Measurements from ENCODE around the gene ITGA7.

DNA sequence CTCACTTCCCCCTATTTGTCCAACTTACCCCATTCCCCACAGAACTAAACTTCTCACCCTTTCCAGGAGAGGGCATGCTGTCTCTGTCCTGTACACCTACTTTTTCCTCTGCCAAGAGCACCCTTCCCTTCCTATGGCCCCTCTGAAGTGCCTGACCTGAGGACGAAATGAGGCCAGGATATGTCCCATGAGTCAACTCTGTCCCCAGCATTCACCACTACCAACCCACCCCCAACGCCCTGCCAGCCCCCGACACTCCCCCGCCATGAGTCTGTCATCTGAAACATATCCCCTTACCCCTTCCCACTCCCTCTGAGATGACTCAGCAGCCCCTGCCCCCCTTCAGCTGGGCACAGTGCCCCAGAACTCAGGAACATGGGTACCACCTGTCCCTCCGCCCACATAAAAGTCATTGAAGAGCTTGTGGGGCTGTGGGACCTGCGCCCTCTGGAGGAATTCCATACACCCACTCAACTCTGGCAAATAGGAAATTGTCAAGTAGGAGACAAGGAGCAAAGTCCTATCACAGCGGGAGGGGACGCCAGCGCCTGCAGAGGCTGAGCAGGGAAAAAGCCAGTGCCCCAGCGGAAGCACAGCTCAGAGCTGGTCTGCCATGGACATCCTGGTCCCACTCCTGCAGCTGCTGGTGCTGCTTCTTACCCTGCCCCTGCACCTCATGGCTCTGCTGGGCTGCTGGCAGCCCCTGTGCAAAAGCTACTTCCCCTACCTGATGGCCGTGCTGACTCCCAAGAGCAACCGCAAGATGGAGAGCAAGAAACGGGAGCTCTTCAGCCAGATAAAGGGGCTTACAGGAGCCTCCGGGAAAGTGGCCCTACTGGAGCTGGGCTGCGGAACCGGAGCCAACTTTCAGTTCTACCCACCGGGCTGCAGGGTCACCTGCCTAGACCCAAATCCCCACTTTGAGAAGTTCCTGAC lies 26.3 kb downstream of the ITGA7 start:
- TF ChIP-seq, protein P1, sequence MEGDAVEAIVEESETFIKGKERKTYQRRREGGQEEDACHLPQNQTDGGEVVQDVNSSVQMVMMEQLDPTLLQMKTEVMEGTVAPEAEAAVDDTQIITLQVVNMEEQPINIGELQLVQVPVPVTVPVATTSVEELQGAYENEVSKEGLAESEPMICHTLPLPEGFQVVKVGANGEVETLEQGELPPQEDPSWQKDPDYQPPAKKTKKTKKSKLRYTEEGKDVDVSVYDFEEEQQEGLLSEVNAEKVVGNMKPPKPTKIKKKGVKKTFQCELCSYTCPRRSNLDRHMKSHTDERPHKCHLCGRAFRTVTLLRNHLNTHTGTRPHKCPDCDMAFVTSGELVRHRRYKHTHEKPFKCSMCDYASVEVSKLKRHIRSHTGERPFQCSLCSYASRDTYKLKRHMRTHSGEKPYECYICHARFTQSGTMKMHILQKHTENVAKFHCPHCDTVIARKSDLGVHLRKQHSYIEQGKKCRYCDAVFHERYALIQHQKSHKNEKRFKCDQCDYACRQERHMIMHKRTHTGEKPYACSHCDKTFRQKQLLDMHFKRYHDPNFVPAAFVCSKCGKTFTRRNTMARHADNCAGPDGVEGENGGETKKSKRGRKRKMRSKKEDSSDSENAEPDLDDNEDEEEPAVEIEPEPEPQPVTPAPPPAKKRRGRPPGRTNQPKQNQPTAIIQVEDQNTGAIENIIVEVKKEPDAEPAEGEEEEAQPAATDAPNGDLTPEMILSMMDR (IDR thresholded peaks at IDR 0.05 in 4 of 5, conservative IDR thresholded peaks at IDR 0.05 in 1 of 5) = peak; percentile 21 to 57 (median 53)
- TF ChIP-seq POLR2A (IDR thresholded peaks at IDR 0.05) = peak in 1 of 2 donors; percentile 39
